WTC11 (cell line): Measurements from ENCODE around the gene ANKRD23.

Source experiments
- FOXP4 ChIP-seq: sonication (generic); formaldehyde crosslinking; IDR thresholded peaks from 2 replicates; pipeline ENCODE4 v1.8.0; 2022; ENCODE audit warnings: mild to moderate bottlenecking, missing genetic modification reagents
- NR1H2 ChIP-seq: sonication (generic); formaldehyde crosslinking; IDR thresholded peaks from 2 replicates; pipeline ENCODE4 v1.9.0; 2021; ENCODE audit warnings: mild to moderate bottlenecking, moderate library complexity, missing genetic modification reagents
- NR2C2 ChIP-seq: sonication (generic); formaldehyde crosslinking; IDR thresholded peaks from 2 replicates; pipeline ENCODE4 v1.8.0; 2022; ENCODE audit warnings: mild to moderate bottlenecking, missing genetic modification reagents
- RELA ChIP-seq: sonication (generic); formaldehyde crosslinking; IDR thresholded peaks from 2 replicates; pipeline ENCODE4 v1.8.1; 2022; ENCODE audit warnings: missing genetic modification reagents, mild to moderate bottlenecking, borderline replicate concordance
- TCF7 ChIP-seq: sonication (generic); formaldehyde crosslinking; IDR thresholded peaks from 2 replicates; pipeline ENCODE4 v1.8.0; 2022; ENCODE audit warnings: mild to moderate bottlenecking, low read depth, missing genetic modification reagents, moderate library complexity
- TF ChIP-seq, protein P1 (sequence below): fragments of 200-600 bp; IDR thresholded peaks from 2 replicates; pipeline ENCODE4 v1.8.0; 2022; ENCODE audit warnings: antibody characterized with exemption
- TF ChIP-seq, protein P2 (sequence below): fragments of 250-450 bp; sonication (Bioruptor Pico); IDR thresholded peaks from 2 replicates; pipeline ENCODE4 v2.1.2; 2022; ENCODE audit warnings: mild to moderate bottlenecking, moderate library complexity
- TF ChIP-seq, protein P3 (sequence below): sonication (generic); formaldehyde crosslinking; IDR thresholded peaks from 2 replicates; pipeline ENCODE4 v1.8.1; 2023; ENCODE audit warnings: mild to moderate bottlenecking, moderate library complexity, missing genetic modification reagents
- TF ChIP-seq, protein P4 (sequence below): sonication (generic); formaldehyde crosslinking; IDR thresholded peaks from 2 replicates; pipeline ENCODE4 v1.8.1; 2022; ENCODE audit warnings: mild to moderate bottlenecking, missing genetic modification reagents, moderate library complexity, borderline replicate concordance
- TF ChIP-seq, protein P5 (sequence below): sonication (generic); formaldehyde crosslinking; IDR thresholded peaks from 2 replicates; pipeline ENCODE4 v1.8.0; 2022; ENCODE audit warnings: mild to moderate bottlenecking, missing genetic modification reagents

DNA sequence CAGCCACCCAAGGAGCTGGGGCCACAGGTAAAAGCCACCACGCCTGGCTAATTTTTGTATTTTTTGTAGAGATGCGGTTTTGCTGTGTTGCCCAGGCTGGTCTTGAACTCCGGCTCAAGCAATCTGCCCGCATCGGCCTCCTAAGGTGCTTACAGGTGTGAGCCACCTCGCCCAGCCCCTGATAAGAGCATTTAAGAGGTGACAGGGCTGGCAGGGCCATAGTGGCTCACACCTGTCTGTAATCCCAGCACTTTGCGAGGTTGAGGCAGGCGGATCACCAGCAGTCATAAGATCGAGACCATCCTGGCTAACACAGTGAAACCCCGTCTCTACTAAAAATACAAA, 36.7 kb downstream of the ANKRD23 start:
- TF ChIP-seq, protein P1, sequence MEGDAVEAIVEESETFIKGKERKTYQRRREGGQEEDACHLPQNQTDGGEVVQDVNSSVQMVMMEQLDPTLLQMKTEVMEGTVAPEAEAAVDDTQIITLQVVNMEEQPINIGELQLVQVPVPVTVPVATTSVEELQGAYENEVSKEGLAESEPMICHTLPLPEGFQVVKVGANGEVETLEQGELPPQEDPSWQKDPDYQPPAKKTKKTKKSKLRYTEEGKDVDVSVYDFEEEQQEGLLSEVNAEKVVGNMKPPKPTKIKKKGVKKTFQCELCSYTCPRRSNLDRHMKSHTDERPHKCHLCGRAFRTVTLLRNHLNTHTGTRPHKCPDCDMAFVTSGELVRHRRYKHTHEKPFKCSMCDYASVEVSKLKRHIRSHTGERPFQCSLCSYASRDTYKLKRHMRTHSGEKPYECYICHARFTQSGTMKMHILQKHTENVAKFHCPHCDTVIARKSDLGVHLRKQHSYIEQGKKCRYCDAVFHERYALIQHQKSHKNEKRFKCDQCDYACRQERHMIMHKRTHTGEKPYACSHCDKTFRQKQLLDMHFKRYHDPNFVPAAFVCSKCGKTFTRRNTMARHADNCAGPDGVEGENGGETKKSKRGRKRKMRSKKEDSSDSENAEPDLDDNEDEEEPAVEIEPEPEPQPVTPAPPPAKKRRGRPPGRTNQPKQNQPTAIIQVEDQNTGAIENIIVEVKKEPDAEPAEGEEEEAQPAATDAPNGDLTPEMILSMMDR: no peak
- no peak for TF ChIP-seq NR2C2
- TF ChIP-seq TCF7 (CRISPR knock-in tag): no peak
- TF ChIP-seq, protein P2, sequence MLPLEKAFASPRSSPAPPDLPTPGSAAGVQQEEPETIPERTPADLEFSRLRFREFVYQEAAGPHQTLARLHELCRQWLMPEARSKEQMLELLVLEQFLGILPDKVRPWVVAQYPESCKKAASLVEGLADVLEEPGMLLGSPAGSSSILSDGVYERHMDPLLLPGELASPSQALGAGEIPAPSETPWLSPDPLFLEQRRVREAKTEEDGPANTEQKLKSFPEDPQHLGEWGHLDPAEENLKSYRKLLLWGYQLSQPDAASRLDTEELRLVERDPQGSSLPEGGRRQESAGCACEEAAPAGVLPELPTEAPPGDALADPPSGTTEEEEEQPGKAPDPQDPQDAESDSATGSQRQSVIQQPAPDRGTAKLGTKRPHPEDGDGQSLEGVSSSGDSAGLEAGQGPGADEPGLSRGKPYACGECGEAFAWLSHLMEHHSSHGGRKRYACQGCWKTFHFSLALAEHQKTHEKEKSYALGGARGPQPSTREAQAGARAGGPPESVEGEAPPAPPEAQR (CRISPR knock-in tag): no peak
- TF ChIP-seq, protein P3, sequence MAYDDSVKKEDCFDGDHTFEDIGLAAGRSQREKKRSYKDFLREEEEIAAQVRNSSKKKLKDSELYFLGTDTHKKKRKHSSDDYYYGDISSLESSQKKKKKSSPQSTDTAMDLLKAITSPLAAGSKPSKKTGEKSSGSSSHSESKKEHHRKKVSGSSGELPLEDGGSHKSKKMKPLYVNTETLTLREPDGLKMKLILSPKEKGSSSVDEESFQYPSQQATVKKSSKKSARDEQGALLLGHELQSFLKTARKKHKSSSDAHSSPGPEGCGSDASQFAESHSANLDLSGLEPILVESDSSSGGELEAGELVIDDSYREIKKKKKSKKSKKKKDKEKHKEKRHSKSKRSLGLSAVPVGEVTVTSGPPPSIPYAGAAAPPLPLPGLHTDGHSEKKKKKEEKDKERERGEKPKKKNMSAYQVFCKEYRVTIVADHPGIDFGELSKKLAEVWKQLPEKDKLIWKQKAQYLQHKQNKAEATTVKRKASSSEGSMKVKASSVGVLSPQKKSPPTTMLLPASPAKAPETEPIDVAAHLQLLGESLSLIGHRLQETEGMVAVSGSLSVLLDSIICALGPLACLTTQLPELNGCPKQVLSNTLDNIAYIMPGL (CRISPR knock-in tag): no peak
- no peak for TF ChIP-seq RELA
- no peak for TF ChIP-seq NR1H2 (CRISPR knock-in tag)
- no peak for TF ChIP-seq FOXP4 (CRISPR knock-in tag)
- TF ChIP-seq, protein P4, sequence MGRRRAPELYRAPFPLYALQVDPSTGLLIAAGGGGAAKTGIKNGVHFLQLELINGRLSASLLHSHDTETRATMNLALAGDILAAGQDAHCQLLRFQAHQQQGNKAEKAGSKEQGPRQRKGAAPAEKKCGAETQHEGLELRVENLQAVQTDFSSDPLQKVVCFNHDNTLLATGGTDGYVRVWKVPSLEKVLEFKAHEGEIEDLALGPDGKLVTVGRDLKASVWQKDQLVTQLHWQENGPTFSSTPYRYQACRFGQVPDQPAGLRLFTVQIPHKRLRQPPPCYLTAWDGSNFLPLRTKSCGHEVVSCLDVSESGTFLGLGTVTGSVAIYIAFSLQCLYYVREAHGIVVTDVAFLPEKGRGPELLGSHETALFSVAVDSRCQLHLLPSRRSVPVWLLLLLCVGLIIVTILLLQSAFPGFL (CRISPR knock-in tag): no peak
- TF ChIP-seq, protein P5, sequence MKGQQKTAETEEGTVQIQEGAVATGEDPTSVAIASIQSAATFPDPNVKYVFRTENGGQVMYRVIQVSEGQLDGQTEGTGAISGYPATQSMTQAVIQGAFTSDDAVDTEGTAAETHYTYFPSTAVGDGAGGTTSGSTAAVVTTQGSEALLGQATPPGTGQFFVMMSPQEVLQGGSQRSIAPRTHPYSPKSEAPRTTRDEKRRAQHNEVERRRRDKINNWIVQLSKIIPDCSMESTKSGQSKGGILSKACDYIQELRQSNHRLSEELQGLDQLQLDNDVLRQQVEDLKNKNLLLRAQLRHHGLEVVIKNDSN (CRISPR knock-in tag): no peak
